HCEC 1CT (cell line): ENCODE results near the gene GRAP2.
"Not testable (repeated sequence)": the region's sequence is repeated elsewhere in the genome, so short reads cannot be mapped to it uniquely, and the experiment has no call there.

ENCODE experiments used
- DNase-seq: peaks from one replicate; pipeline ENCODE4 v3.0.0-alpha.2; 2017

GRAP2 gene

DNA sequence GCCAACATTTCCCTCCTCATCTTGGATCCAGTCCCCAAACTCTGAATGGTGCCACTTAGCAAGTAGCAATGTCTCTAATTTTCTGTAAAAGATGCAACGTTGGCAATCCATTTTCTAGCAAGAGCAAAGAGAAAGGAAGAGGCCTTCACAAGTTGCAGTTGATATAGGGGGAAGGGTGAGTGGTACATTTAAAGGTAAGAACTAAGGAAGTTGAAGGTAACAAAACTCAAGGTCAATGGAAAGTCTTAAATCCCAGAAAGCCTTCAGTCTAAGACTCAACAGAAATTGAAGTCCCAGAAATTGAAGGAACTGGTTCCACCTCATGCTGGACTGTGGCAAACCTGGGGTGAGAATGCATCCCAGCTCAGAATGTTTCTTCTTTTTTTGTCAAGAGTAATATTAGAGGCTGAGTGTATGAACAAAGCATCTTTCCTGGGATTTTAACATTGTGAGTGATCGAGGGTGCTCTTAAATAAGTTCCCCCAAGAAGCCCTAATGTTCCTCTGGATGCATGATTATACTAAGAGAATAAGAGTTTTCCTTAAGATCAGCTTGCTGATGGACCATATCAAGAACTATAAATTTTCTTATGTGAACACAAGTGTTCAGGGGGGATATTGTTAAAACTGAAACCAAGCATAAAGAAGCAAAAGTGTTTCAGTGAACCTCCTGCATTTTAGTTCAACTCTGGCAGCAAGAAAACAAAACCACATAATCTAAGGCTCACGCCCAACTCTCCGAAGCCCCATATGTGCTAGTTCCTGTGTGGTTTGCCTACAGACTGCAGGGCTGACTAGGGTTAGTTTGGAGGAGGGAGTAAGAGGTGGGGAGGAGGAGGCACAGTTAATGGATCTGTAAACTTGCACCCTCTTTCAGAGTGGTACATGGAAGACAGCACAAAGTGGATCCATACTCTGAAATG lies at the start of gene GRAP2:
TSS of gene GRAP2 (plus strand) at position 779 of the 922 bp plus-strand sequence. CDS start 46,023 bp downstream, outside the sequence.
- no peak for DNase-seq

DNA sequence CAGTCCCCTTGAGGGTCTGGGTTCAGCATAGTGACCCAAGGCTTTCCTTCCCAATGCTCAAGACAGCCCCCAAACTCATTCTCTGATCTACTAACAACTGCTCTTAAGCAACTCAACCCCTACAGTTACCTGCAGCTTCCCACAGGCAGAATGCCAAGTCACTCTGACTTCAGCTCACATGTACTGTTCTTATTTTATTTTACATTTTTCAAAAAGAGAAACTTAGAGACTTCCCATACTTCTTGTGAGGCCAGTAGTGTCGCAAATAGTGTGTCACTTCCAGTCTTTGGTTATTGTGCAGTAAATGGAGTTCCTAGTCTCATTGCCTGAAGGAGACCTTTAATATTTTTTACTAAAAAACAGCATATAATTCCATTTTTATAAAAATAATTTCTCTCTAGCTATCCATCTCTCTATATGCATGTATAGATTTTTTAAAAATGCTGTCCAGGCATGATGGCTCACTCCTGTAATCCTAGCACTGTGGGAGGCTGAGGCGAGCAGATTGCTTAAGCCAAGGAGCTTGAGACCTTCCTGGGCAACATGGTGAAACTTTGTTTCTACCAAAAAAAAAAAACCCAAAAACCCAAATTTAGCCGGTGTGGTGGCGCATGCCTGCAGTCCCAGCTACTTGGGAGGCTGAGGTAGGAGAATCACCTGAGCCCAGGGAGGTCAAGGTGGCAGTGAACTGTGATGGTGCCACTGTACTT lies 49.1 kb upstream of the GRAP2 start:
- DNase-seq, result no peak

DNA sequence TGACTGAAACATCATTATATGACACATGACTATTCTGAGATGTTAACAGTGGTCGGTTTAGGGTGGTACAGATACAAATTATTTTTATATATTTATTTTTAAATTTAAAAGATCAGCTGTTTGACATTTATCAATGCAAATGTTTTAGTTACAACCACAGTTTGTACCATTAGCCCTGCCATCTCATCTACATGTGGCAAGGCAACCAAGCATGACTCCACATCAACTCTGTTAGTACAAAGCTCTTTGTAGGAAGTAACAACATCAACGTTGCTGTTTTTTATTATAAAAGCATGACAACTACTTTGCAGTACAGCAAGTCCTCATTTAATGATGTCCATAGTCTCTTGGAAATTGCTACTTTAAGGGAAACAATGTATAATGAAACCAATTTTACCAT lies 48.1 kb upstream of the GRAP2 start:
- DNase-seq, result no peak

DNA sequence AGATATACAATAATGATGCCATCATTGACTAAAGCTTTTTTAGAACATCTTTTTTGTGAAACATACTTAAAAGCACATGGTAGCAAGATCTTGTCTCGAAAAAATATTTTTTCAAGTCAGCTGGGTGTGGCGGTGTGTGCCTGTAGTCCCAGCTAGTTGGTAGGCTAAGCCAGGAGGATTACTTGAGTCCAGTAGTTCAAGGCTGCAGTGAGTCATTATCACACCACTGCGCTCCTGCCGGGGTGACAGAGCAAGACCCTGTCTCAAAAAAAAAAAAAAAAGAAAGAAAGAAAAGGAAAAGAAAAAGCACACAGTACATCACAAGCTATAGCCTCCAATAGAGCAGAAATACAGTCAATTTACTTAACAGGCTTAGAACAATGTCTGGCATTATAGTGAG lies 44.3 kb upstream of the GRAP2 start:
- DNase-seq, result no peak

DNA sequence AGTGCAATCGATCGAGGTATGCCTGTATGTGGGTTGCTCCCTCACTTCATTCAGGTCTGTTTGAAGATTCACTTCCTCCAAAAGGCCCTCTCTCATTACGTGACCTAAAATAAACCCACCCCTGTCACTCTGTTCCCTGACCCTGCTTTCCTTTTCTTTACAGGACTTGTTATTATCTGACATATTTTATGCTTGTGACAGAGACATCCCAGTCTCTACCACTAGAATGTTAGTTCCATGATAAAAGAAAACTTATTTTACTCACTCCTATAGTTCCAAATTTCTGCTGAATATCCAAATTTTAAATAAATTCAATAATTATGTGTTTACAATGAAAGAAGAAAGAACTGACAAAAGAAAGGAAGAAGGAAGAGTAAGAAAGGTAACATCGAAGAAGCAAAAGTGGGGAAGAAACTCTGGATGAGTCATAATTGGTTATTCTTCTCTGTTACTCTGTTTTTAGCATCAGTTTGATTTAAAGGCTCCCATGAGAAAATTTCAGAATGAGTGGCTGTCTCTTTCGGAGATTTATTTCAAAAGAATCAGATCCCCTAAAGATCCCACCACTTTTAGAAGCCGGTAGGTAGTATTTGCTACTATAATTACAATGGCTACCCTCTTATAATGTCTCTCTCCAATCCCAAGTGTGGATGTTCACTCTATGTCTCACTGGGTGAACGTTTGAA lies 40.8 kb upstream of the GRAP2 start:
- DNase-seq, result no peak

DNA sequence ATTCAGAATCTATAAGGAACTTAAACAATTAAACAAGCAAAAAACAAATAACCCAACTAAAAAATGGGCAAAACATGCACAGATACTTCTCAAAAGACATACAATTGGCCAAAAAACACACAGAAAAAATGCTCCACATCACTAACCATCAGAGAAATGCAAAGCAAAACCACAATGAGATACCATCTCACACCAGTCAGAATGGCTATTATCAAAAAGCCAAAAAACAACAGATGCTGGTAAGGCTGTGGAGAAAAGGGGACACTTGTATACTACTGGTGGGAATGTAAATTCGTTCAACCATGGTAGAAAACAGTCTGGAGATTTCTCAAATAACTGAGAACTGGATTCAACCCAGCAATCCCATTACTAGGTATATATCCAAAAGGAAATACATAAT lies 32.1 kb upstream of the GRAP2 start:
- no peak for DNase-seq

DNA sequence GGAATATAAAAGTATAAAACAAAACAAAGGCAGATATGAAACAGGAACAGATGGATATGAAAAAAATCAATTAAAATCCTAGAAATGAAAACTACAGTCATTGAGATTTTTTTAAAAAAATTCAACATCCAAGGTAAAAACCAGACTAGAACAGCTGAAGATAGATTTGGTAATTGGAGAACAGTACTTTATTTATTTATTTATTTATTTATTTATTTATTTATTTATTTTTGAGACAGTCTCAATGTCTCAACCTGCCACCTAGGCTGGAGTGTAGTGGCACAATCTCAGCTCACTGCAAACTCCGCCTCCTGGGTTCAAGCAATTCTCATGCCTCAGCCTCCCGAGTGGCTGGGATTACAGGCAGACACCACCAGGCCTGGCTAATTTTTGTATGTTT lies 31.1 kb upstream of the GRAP2 start:
- DNase-seq, result not testable (repeated sequence)

DNA sequence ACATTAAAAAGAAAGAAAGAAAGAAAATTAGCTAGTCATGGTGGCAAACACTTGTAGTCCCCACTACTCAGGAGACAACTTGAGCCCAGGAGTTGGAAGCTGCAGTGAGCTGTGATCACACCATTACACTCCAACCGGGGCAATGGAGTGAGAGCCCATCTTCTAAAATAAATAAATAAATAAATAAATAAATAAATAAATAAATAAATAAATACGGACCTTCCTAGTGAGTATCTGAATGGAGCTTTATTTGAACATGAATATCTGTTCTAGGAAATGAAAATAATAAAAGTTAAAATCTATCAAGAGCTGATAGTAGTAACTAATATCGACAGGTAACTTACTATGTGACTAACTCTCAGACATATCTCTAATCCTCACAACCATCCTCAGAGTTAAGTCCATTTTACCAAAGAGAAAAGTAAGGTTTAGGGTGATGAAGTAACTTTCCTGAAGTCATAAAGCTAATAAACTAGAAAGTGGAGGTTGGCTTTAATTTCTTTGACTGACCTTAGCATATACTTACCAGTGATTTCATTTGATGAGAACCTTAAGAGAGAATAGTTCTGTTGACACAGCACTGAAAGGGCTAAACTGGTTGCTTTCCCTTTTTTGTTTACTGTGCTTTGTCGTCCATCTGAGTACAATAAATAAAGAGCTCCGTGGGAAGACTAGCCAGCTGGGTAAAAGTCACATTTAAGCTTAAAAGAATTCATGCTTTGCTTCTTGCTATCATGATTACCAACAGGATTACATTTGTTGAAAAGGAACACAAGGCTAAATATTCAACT lies 29.7 kb upstream of the GRAP2 start:
- no peak for DNase-seq

DNA sequence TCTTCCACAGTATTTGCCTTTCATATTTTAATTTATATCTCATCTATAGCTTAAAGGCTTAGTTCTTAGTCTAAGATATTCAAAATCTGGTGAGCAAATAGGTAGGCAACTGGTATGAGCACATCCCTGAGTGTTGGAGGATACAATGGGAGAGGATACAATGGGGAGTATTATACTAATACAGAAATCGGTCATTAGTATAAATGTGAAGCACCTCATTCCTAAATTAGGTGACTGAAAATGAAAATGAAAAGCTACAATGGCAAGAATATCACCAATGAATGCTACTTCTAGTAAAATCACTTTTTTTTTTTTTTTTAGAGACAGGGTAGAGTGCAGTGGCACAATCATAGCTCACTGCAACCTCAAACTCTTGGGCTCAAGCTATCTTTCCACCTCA lies 28.3 kb upstream of the GRAP2 start:
- DNase-seq, result no peak

DNA sequence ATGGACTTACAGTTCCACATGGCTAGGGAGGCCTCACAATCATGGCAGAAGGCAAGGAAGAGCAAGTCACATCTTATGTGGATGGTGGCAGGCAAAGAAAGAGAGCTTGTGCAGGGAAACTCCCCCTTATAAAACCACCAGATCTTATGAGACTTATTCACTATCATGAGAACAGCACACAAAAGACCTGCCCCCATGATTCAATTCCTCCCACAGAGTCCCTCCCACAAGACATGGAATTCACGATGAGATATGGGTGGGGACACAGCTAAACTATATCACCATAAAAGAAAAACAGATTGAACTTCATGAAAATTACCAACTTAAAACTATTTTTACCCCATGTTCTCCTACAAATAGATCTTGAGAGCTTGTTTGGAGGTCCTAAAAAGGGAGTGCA lies 26.9 kb upstream of the GRAP2 start:
- DNase-seq, result no peak

DNA sequence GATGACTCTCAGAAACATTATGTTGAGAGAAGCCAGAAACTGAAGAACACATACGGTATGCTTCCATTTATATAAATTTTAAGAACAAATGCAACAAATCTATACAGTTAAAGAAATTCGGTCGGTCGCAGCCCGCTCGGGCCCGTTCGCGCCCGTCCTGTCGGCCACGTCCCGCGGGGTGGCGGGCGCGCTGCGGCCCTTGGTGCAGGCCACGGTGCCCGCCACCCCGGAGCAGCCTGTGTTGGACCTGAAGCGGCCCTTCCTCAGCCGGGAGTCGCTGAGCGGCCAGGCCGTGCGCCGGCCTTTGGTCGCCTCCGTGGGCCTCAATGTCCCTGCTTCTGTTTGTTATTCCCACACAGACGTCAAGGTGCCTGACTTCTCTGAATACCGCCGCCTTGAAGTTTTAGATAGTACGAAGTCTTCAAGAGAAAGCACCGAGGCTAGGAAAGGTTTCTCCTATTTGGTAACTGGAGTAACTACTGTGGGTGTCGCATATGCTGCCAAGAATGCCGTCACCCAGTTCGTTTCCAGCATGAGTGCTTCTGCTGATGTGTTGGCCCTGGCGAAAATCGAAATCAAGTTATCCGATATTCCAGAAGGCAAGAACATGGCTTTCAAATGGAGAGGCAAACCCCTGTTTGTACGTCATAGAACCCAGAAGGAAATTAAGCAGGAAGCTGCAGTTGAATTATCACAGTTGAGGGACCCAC lies 25.6 kb upstream of the GRAP2 start:
- DNase-seq, result not testable (repeated sequence)

DNA sequence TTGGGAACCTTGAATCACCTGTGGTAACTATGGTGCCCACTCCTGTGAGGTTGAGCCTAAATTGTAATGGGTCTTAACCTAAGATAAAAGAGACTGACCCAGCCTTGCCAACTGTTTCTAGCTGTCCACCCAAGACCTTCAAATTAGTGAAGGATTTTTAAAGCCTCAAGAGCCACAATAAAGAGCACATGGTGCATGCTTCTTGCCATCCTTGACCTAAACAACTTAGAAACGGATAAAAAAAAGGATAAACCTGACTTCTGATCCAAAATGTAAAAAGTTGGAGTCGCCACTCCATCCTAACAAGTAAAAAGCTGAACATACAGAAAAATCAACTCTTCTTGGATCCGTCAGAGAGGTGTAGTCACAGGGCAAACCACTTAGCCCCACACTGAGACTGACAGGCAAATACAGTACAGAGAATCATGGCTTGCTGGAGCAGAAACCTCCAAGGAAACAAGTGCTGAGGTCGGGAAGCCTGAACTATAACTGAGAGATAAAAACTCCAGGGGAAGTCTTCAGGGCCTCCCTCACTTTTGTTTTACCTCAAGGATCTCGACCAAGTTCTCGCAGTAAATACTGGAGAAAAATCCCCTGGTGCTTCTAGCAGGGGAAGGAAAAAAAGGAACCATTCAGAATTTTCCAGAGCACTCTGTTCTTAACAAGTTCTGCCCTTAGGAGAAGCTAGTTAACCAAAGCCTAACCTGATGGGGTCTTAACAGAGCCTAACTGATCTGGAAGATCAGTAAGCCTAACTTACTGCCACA lies 23.6 kb upstream of the GRAP2 start:
- DNase-seq, result no peak

DNA sequence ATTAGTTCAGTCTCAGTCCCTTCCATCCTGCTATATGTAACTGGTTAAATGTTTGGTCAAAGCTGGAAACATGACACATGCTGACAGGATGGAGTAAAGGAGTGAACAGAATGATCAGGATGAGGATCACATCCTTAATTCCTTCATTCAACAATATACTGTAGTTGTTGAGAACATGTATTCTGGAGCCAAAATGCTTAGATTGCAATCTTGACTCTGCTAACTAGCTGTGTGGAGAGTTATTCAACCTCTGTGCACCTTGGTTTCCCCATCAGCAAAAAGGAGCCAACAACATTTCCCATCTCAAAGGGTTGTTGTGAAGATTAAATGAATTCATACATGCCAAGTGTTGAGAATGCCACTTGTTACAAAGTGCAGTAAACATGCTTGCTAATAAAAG lies 20.2 kb upstream of the GRAP2 start:
- no peak for DNase-seq

DNA sequence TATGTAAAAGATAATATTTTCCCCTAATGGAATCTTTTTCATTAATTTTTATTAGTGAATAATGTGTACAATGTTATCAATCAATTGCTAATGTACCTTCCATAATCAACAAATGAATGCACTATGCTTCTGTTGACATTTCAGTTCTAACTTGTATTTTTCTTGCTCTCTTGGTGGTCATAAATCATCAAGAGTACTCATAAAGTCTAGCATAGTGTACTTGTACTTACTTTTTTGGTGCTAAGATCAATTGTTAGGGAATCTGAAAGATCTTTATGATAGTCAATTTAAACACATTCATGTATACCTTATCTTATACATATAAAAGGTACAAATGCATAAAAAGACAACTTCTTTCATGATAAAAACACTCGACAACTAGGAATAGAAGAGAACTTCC lies 17.8 kb upstream of the GRAP2 start:
- DNase-seq, result no peak

DNA sequence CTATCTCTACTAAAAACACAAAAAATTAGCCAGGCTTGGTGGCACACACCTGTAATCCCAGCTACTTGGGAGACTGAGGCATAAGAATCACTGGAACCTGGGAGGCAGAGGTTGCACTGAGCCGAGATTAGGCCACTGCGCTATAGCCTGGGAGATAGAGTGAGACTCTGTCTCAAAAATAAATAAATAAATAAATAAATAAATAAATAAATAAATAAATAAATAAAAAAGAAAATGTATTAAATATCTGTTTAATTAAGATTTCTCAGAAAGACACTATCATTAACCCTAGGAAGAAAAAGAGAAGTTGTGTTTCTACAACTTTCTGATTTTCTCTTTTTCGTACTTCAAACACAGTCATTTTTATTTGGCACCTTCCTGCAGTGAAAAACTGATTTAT lies 11.0 kb upstream of the GRAP2 start:
- not testable (repeated sequence) for DNase-seq

DNA sequence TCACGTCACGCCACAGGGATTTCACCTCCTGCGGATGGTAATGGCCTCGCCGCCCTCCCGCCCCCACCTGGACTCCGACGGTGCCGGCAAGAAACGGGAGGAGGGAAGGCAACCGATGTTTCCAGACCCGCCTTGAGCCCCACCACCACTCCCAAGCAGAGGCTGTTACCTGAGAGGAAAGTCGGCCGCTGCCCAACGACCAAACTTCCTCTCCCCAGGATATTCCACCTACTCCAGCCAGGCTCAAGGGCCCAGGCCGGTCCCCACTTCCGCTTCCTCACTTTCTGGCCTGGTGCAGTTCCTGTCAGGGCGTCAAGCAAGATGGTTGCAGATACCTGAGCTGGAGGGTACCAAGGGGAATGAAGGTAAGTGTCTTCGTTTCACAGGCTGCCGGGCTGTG lies 7.4 kb upstream of the GRAP2 start, which contains the start of gene ENTHD1:
TSS of gene ENTHD1 (minus strand) at position 235 of the 400 bp plus-strand sequence. CDS start 6,012 bp downstream, outside the sequence.
- DNase-seq, result no peak

DNA sequence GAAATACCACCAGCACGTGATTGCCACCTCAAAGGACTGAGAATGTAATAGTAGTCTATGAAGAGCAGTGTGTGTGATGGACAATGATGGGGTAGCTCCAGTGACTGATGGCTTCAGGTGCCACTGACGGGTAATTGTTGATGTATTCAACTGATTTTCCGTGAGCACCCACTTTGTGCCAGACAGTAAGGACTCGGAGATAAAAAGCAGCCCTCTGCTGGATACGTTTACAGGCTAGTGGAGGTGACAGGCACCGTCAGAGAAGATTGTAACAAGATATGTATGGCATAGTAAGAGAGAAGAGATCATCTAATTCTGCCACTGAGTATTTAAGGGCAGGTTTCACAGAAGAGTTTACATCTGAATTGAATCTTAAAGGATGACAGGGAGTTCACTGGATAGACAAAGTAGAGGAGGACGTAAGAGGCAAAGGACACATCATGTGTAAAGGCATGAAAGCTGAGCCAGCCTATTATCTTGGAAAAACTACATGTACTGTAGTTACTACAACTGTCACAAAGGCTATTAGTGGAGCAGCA lies 6.3 kb upstream of the GRAP2 start:
- DNase-seq, result no peak

DNA sequence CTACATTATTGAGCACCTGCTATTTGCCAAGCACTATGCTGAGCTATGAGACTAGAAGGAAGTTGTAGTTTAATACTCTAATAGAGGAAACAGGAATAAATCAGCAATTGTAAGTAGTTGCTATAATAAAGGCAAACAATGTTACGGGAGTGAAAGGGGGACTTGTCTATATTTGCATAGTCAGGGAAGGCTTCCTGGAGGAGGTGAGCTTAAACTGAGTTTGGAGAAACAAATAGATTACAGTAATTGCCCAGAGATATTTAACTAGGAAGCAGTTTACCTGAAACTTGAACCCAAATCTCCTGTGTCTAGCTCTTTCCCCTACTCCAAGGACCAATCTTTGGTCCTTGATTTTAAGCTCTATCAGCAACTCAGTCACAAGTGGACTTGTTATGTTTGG lies 5.2 kb upstream of the GRAP2 start:
- no peak for DNase-seq

DNA sequence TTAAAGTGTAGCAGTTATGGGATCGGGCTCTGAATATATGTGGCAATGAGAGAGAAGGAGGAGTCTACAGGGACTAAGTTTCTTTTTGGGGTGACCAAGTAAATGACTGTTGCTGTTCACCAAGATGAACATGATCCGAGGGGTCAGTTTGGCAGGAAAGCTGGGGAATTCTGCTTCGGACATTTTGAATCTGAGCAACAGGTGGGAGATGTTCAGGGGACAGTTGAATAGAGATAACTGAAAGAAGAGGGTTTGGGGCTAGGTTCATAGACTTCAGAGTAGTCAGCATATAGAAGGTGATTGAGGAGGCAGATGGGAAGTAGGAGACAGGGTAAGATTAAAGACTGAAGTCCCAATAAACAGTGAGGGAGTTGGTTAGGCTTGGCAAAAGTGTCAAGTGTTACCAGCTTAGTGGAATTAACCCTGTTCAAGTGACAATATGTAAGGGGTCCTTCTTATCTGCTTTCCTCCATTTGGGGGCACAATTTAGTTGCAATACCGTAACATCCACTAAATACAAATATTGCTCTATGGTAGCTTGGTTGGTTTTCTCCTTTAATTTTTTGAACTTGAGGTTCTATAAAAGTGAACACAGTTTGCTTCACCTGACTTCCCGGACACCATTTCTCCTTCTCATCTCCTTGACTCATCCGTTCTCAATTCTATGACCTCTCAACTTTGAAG lies 4.4 kb upstream of the GRAP2 start:
- DNase-seq, result no peak

DNA sequence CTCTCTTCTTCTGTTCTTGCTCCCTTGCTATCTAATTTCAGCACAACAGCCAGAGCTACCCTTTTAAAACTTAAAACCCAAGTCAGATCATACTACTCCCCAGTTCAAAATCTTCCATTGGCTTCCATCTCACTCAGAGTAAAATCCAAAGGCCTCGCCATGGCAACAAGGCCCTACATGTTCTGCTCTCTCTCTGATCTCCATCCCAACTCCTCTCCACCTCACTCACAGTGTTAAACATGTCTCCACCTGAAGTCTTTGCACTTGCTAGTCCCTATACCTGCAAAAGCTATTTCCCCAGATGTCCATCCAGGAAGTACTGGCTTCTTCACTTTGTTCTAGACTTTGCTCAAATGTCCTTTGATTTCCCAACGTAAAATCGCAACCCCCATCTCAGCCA lies 3.0 kb upstream of the GRAP2 start:
- no peak for DNase-seq
